Renal cortical epithelial cell (primary cell): ENCODE measurements around the gene HPD. TPM values are rescaled to one million over a fixed set of nuclear protein-coding genes. Genes with fewer than 3 reads are reported as not detected.
"Not testable (repeated sequence)": the region's sequence is repeated elsewhere in the genome, so short reads cannot be mapped to it uniquely, and the experiment has no call there.

Experiments used
- DNase-seq: peaks from one replicate; pipeline ENCODE4 v3.0.0-alpha.2; 2011; ENCODE audit warnings: low read depth
- total RNA-seq: library from RNA; depleted of rRNA; stranded (reverse); fragments of >200 nt; gene quantifications from 2 replicates; pipeline ENCODE4 v1.2.3, GENCODE V29; 2014

HPD gene
- total RNA-seq, 1 donor from 2014 or later = 2.1 TPM

- DNase-seq = no peak
These were observed 7.7 kb upstream of the HPD start for GRCh38 chr12:121866331-121866730.

DNA sequence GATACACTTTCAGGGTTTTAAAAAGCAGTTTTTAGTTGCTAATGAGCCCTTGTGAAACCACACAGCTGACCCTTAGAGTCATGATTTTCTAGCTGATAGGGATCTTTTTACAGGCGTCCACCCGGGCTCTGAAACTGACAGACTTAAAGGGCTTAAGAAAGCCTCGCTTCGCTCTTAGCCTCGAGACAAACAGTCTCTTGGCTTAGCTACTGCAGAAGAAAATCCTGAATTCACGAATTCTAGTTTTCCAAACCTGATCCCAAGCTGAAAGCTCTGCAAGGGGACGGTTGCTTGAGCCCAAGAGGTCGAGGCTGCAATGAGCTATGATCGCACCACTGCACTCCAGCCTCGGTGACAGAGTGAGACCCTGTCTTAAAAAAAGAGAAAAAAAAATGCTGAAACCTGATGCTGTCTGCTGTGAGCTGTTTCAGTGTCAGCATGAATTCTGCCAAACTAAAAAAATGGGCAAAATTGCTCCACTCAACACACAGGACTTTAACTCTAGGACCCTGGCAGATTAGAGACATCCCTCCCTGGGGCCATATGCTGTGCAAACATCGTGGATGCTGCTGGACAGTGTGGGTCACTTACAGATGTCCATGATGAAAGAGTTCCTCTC lies 3.1 kb upstream of the HPD start:
- no peak for DNase-seq

DNA sequence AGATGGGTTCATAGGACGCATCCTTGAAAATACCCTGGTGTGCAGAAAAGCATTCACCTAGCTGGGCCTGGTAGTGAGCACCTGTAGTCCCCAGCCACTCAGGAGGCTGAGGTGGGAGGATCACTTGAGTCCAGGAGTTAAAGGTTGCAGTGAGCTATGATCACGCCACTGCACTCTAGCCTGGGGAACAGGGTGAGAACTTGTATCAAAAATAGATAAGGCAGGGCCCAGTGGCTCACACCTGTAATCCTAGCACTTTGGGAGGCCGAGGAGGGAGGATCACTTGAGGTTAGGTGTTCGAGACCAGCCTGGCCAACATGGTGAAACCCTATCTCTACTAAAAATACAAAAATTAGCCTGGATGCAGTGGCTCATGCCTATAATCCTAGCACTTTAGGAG lies 2.0 kb upstream of the HPD start:
- not testable (repeated sequence) for DNase-seq

GRCh38 chr12:121860257-121860656 lies 1.6 kb upstream of the HPD start:
- DNase-seq = no peak

GRCh38 chr12:121858318-121858661 lies 369 bp downstream of the HPD start:
- DNase-seq = no peak

GRCh38 chr12:121857322-121858246 lies 1.1 kb downstream of the HPD start:
- peak; percentile 23 for DNase-seq

GRCh38 chr12:121852392-121852791 lies 6.3 kb downstream of the HPD start:
- not testable (repeated sequence) for DNase-seq

- DNase-seq = no peak
These were observed 9.0 kb downstream of the HPD start for GRCh38 chr12:121849665-121850064.

DNA sequence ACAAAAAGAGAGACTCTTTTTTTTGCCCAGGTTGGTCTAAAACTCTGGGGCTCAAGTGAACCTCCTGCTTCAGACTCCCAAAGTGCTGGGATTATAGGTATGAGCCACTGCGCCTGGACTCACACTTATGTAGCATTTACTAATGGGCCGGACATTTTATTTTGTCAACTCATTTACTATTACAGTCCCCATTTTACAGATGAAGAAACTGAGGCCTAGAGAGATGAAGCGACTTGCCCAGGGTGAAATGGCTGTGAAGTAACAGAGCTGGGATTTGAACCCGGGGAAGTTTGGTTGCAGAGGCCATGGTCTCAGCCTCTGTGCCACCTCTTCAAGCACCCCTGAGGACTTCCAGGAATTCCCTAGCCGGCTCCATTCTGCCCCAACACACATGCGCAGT lies 9.4 kb downstream of the HPD start:
- no peak for DNase-seq

GRCh38 chr12:121845701-121846100 lies 13.0 kb downstream of the HPD start:
- DNase-seq = no peak

DNA sequence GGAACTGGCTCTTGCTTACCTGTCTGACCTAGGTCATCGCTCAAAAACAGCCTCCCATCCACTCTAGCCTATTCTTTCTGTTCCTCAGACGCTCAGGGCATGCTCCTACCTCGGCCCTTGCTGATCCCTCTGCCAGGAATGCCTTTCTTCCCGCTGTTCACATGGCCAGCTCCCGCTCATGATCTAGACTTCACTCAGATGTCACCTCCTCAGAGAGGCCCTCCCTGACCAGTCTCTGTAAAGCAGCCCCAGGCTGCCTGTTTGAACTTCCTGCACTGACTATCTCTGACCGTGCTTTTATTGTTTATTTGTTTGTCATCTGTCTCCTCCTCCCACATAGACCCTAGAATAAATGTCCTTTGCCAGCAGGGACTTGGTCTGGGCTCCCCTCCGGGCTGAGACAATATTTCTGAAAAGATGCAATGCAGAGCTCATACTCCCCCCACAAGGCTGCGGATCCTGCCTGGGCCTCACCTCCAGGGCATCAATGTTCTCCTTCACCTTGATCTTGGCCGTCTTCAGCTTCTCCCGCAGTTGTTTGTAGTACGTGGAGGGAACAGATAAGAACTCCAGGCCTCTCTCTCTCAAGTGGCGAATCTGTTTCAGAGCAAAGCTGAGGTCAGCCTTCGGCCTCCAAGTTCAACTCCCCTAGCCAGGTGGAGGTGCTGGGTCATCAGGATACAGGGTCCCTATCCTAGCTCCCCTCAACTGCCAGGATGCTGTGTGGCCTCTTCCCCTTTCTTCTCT lies 15.2 kb downstream of the HPD start:
- DNase-seq = no peak

- no peak for DNase-seq
These were observed 18.5 kb downstream of the HPD start for GRCh38 chr12:121839993-121840761.

DNA sequence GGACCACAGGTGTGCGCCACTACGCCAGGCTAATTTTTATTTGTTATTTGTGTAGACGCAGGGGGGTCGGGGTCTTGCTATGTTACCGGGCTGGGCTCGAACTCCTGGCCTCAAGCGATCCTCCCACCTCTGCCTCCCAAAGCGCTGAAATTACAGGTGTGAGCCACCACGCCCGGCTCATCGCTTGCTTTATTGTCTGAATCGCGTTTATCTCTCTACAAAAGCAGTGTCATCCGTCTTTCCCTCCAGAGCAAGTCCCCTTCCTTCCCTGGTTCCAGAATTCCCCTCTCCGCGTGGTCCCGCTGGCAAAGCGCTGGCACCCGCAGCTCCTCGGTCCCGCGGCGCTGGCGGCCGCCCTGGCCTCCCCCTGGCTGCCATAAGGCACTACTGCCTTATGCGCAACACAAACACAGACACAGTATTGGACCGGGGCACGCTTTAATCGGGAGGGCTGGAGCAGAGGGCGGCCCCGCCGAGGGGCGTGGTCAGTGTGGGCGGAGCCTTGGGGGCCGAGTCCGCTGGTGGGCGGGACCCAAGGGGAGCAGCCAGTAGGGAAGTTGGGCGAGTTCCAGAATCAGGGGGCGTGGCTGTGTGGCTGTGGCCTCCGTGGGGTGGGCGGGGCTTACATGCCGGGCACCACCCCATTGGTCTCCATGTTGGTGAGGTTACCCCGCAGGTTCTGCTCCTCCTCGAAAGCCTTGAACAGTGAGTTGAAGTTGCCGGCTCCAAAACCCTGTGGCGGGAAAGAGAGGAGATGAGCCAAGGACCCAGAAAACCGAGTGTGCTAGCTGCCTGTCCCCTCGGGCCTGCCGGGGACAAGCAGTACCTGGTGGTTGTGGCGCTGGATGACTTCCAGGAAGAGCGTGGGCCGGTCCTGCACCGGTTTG lies 19.3 kb downstream of the HPD start:
- DNase-seq = peak; percentile 80

DNA sequence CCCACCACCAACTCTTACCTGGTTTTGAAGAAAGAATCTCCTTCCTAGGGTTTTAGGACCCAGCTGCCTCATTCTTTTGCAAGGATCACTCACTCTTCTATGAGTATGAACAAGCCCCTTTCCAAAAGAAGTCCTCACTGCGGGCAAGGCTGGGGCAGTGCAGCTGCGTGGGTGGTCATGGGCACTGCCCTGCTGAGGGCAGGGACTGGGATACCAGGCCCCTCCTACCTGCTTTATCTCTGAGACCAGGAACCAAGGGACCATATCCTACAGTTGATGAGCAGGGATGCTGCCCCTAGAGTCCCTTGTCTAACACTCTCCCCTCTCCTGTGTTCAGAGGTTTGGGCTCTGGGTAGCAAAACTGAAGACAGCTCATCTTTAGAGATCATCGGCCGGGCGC lies 20.5 kb downstream of the HPD start:
- DNase-seq = peak; percentile 25

DNA sequence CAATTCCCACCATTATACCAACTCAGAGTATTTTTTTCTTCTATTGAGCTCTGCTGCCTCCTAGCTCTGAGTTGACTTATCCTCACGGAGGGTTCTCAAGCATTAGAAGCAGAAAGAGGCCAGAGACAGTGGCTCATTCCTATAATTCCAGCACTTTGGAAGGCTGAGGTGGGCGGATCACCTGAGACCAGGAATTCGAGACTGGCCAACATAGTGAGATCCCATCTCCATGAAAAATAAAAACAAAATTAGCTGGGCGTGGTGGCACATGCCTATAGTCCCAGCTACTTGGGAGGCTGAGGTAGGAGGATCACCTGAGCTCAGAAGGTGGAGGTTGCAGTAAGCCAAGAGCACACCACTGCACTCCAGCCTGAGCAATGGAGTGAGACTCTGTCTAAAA lies 21.0 kb downstream of the HPD start:
- DNase-seq = no peak

DNA sequence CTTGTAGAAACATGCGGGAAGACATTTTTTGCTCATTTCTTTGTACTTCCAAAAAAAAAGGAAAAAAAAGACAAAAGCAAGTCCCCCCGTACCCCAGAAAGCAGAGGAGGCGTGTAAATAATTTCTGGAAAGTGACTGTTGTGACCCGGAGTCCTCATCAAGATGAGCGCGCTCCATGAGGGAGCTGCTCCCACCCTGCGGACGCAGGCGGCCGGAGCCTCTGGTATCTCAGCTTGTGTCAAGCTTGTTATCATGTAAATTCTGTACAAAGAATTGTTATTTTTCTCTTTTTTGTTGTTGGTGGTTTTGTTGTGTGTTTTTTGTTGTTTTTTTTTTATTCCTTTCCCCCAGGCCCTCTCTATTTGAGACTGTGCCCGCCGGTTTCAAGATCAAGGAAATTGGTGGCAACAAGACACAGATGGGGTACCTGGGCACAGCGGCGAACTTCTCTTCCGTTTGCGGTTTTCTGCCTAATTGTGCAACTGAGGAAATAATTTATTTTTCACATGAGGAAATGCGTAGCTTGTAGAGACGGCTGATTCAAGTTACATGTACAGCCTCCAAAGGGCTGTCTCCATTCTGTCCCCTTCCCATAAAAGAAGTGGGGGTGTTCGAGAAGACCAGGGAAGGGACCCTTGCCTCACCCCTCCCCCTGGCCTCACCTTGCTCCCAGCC lies 27.0 kb downstream of the HPD start:
- no peak for DNase-seq

DNA sequence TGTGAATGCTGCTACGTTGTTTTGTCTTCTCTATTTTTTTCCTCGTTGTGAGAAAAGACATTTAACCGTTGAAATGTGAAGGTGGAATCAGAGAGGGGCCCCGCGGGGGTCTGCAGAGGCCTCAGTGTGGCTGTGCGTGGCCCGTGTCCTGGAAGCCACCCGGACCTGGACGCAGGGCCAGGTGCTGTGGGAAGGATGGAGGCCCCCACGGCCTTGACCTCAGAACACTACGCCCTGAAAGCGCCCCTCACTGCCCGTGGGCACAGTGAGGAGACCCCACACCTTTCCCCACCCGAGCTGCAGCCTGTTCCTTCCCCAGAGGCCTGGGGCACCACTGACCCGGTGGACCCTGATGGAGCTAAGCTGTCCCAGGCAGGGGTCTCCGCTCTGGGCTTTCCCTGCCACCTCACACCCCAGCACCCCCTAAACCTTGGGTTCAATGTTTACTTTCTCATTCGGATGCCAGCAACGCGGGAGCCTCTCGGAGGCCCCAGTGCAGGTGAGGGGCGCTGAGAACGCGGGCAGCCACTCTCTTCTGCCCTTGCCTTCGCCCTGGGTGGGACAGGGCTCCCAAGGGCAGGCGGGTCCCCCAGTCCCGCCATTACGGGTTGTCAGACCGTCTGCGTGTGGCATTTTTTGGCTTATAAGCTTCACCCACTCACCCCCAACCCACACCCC lies 27.9 kb downstream of the HPD start:
- DNase-seq = no peak

DNA sequence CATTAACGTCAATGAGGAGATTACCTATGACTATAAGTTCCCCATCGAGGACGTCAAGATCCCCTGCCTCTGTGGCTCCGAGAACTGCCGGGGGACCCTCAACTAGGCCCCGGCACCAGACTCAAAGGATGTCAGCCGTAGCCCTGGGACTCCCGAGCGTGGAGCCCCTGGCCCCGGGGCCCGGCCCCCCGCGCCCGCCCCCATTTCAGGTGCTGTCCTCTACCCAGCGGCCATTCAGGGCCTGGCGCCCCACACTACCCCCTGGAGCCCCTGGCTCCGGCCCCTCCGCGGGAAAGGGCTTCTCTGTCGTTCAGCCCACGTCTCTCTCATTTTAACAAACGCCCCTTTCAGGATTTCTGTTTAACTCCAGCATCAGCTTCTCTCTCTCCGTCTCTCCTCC lies 28.5 kb downstream of the HPD start:
- DNase-seq = no peak

DNA sequence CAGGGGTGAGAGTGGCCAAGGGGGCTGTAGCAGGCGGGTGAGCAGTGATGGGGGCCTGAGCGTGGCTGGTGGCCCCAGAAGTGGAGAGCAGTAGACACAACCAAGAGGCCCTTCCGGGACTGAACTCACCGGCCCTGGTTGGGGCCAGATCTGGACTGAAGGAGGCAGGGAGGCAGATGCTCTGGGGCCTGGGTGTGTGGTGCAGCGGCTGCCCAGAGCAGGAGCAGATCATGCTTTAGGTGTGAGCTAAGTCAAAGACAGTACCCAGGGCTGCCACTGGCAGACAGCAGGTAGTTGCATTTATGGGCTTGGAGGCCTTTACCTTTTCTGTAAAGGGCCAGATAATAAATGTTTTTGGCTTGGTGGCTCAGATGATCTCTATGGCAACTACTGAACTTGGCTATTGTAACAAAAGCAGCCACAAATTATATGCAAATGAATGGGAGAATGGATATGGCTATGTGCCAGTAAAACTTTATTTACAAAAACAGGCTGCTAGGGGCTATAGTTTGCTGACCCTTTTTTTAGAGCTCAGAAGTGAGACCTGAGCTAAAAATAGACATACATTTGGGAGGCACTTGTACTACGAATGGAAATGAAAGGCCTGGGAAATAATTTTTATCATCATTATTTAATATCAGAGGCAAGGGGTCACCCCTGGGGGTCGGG lies 29.3 kb downstream of the HPD start:
- DNase-seq = no peak
